Stomach (tissue), 9 donors: ENCODE results near the gene RNF44. TPM values are rescaled to one million over a fixed set of nuclear protein-coding genes. Genes with fewer than 3 reads are reported as not detected.

ENCODE experiments used
- DNase-seq, 2 donors: peaks; one replicate each; pipeline versions ENCODE4 v3.0.0 to v3.0.0-alpha.2; 2013 to 2019
- H3K27ac ChIP-seq, 5 donors: fragments of 200-600 bp in 4 of 5; sonication (generic) in 4 of 5; one replicate each; pipeline ENCODE4 v1.5.1; 2013 to 2019; ENCODE audit warnings: mild to moderate bottlenecking in 1 of 5, moderate library complexity in 1 of 5
- H3K27me3 ChIP-seq, 3 donors: fragments of 200-600 bp; sonication (generic); one replicate each; pipeline ENCODE4 v1.5.1; 2017 to 2019; ENCODE audit warnings: mixed run types in 1 of 3
- H3K36me3 ChIP-seq, 4 donors: fragments of 200-600 bp; sonication (generic); 1 replicate in 3 of 4; 2 replicates in 1 of 4; pipeline ENCODE4 v1.5.1; 2016 to 2019
- H3K4me1 ChIP-seq, 4 donors: fragments of 200-600 bp; sonication (generic); one replicate each; pipeline ENCODE4 v1.5.1; 2016 to 2019
- H3K4me3 ChIP-seq, 4 donors: fragments of 200-600 bp; sonication (generic) in 3 of 4; one replicate each; pipeline ENCODE4 v1.5.1; 2016 to 2019; ENCODE audit warnings: mild to moderate bottlenecking in 1 of 4
- H3K9me3 ChIP-seq, 4 donors: fragments of 200-600 bp; sonication (generic); one replicate each; pipeline ENCODE4 v1.5.1; 2016 to 2019
- CTCF ChIP-seq, 7 experiments: fragments of 450-650 bp in 4 of 7; fragments of 200-600 bp in 3 of 7; sonication (generic) in 3 of 7; IDR thresholded peaks; one replicate each; pipeline ENCODE4 v1.5.1; 2016 to 2019; ENCODE audit warnings: antibody characterized with exemption in 7 of 7, control low read depth in 2 of 7, mild to moderate bottlenecking in 1 of 7
- EP300 ChIP-seq: sonication (generic); formaldehyde crosslinking; IDR thresholded peaks from one replicate; pipeline ENCODE4 v1.6.1; 2017; ENCODE audit warnings: antibody characterized with exemption
- POLR2A ChIP-seq, 4 donors: fragments of 450-650 bp; IDR thresholded peaks; one replicate each; pipeline ENCODE4 v1.6.1; 2016; ENCODE audit warnings: antibody characterized with exemption in 4 of 4, control low read depth in 2 of 4, mild to moderate bottlenecking in 1 of 4, moderate library complexity in 1 of 4
- POLR2AphosphoS5 ChIP-seq, 3 donors: sonication (generic); formaldehyde crosslinking; IDR thresholded peaks; one replicate each; pipeline ENCODE4 v1.6.1; 2016; ENCODE audit warnings: antibody characterized with exemption in 3 of 3
- WGBS, 5 donors: extraction: QIAGEN DNeasy Blood & Tissue Kit in 3 of 5; methylation state at CpG; one replicate each; pipeline versions ENCODE4 v1.1.5 to v1.1.7; 2013 to 2018; 5-methylcytosine and 5-hydroxymethylcytosine counted together
- intact Hi-C: fragments of 100-400 bp; cut with DNase I; formaldehyde crosslinking; loops from one replicate; pipeline ENCODE4 v1.15.1; 2023; ENCODE audit warnings: low total_unique reads
- polyA plus RNA-seq, 3 donors: library from polyadenylated mRNA; stranded (reverse); fragments of 200-250 nt; gene quantifications; one replicate each; pipeline ENCODE4 v1.2.3, GENCODE V29; 2013
- total RNA-seq, 5 donors: library from RNA; depleted of rRNA; stranded (reverse); fragments of >200 nt; gene quantifications; one replicate each; pipeline versions ENCODE4 v1.1.0 to v1.2.3, GENCODE V29; 2014 to 2016
- donor health status: healthy with polysubstance abuse.
- donor health status: Bipolar disorder and iron deficiency.
- donor health status: healthy.

Gene RNF44
- total and polyA plus RNA-seq, 8 donors = 6.6 to 176 (median 18.9) TPM

- no peak for TF ChIP-seq EP300
- no peak for TF ChIP-seq CTCF (IDR thresholded peaks at IDR 0.05)
- no peak for TF ChIP-seq POLR2AphosphoS5 (IDR thresholded peaks at IDR 0.05)
- no peak for TF ChIP-seq POLR2A (IDR thresholded peaks at IDR 0.05)
- WGBS, 5 donors = 10 to 92% (median 82%) methylated on average over 2 to 17 of the region's 17 CpGs
- peaks cover 40 to 66% (median 57%) of the 10 kb centered on the region in 4 donors for H3K36me3 ChIP-seq
- H3K27me3 ChIP-seq = no peaks in the 10 kb centered on the region
- no peak overlapping the region for H3K4me3 ChIP-seq
- no peaks in the 10 kb centered on the region for H3K9me3 ChIP-seq
- H3K27ac ChIP-seq = no peak overlapping the region
- H3K4me1 ChIP-seq = peaks cover 28 to 50% (median 36%) of the 10 kb centered on the region in 4 donors
- no peak for DNase-seq
- intact Hi-C loops = no loop called here
Observed at GRCh38 chr5:176528761-176529115, 8.5 kb downstream of the RNF44 start.

- Histone ChIP-seq H3K36me3 (peaks cover 40 to 66% (median 57%) of the 10 kb centered on the region in 4 donors), H3K9me3 (no peaks in the 10 kb centered on the region), H3K4me3 (no peak overlapping the region), H3K27ac (no peak overlapping the region), H3K27me3 (no peaks in the 10 kb centered on the region), H3K4me1 (peaks cover 24 to 46% (median 32%) of the 10 kb centered on the region in 4 donors)
- no peak for DNase-seq
- TF ChIP-seq EP300 (no peak), CTCF (IDR thresholded peaks at IDR 0.05) (no peak), POLR2A (IDR thresholded peaks at IDR 0.05) (no peak), POLR2AphosphoS5 (IDR thresholded peaks at IDR 0.05) (no peak)
- 81 to 91% (median 89%) methylated on average over 2 to 11 of the region's 11 CpGs for WGBS, 5 donors
- intact Hi-C loops = no loop called here
Observed at GRCh38 chr5:176528301-176528700, 8.9 kb downstream of the RNF44 start.

GRCh38 chr5:176527246-176528222 is 9.7 kb downstream of the RNF44 start:
- intact Hi-C loops = no loop called here
- H3K36me3 ChIP-seq = peaks cover 40 to 66% (median 57%) of the 10 kb centered on the region in 4 donors
- H3K9me3 ChIP-seq = no peaks in the 10 kb centered on the region
- peaks cover 17 to 38% (median 24%) of the 10 kb centered on the region in 4 donors for H3K4me1 ChIP-seq
- 85 to 89% (median 87%) methylated on average over 27 to 34 of the region's 34 CpGs for WGBS, 5 donors
- H3K27me3 ChIP-seq = no peaks in the 10 kb centered on the region
- no peak overlapping the region for H3K27ac ChIP-seq
- H3K4me3 ChIP-seq = no peak overlapping the region
- no peak for TF ChIP-seq CTCF (IDR thresholded peaks at IDR 0.05)
- TF ChIP-seq POLR2A (IDR thresholded peaks at IDR 0.05) = no peak
- TF ChIP-seq EP300 = no peak
- TF ChIP-seq POLR2AphosphoS5 (IDR thresholded peaks at IDR 0.05) = no peak
- no peak for DNase-seq

GRCh38 chr5:176526462-176526861 is 10.7 kb downstream of the RNF44 start:
- Histone ChIP-seq H3K36me3 (peaks cover 34 to 57% (median 49%) of the 10 kb centered on the region in 4 donors), H3K9me3 (no peaks in the 10 kb centered on the region), H3K27me3 (no peaks in the 10 kb centered on the region), H3K4me1 (peaks cover 7 to 28% (median 13%) of the 10 kb centered on the region in 4 donors), H3K27ac (no peak overlapping the region), H3K4me3 (no peak overlapping the region)
- TF ChIP-seq POLR2AphosphoS5 (IDR thresholded peaks at IDR 0.05) (no peak), POLR2A (IDR thresholded peaks at IDR 0.05) (no peak)
- DNase-seq = no peak
- intact Hi-C loops = no loop called here
- WGBS, 5 donors = 92 to 96% (median 94%) methylated on average over 9 of the region's 9 CpGs
